Measurements from ENCODE around the gene MAMLD1.

The MAMLD1 gene

DNA sequence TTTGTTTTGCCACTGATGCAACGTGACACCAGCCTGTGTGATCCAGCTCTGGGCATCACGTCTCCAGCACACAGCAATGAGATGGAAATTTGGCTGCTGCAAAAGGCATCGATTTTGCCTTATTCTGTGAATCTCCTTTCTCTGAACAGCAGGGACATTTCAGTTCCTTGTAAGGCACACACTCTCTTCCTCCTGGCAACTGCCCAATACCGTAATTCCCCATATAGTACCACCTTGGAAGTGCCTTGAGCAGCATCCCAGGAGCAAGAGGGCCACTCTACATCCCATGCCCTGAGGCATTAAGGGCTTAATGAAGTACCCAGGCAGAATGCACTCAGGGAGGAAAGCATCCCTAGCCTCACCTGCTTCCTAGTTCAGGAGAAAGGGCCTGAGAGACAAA lies 10.5 kb upstream of the MAMLD1 start:
- DNase-seq (ENCODE audit: low read depth) = no peak

DNA sequence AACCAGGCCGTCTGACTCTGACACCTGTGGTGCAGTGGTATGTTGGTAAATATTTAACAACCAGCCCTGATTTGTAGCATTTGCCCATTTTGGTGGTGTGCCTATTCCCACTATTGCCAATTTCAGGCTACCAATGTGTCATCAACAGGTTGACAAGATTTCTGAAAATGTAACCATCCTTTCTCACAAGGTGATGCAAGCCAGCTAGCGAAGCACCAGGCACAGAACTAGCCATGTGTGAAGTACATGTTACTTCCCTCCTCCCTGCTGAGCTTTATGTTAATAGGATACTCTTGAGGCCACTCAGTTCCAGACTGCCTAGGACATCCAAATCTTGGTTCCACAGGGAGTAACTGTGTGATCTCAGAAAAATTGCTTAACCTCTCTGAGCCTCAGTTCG lies 7.2 kb upstream of the MAMLD1 start:
- no peak for DNase-seq (ENCODE audit: low read depth)

DNA sequence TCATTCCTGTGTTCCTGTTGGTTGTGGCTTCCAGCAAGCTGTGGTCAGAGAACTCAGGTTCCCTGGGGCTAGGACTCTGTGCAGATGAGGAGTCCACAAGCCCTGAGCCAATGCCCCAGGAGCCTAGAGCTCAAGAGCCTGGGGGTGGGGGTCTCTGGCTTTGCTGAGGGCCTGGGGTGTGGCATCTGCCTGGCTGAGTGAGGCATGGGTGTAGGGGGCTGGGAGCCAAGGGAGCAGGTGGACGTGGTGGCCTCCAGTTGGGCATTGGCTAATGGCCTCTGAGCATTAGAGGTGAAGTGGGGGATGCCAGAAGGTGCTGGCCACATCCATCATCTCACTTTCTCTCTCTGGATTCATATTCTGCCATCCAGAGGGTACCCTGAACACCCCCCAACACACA lies 5.3 kb upstream of the MAMLD1 start:
- DNase-seq (ENCODE audit: low read depth) = no peak

DNA sequence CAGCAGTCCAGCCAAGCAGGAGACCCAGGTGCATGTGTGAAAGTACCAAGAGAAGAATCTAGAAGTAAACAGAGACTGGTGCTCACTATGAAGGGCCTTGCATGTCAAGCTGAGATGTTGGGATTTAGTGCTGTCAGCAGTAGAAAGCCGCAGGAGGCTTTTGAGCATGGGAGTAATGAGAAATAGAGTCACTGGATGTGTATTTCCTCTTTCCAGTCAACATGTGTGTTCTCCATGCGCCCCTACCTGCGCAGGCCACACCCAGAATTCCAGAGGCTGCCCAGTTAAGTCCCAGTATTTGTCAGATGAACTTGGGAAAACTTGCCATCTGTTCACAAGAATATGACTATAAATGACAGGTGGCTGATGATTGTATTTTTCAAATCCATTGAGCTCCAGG lies 4.5 kb upstream of the MAMLD1 start:
- no peak for DNase-seq (ENCODE audit: low read depth)

DNA sequence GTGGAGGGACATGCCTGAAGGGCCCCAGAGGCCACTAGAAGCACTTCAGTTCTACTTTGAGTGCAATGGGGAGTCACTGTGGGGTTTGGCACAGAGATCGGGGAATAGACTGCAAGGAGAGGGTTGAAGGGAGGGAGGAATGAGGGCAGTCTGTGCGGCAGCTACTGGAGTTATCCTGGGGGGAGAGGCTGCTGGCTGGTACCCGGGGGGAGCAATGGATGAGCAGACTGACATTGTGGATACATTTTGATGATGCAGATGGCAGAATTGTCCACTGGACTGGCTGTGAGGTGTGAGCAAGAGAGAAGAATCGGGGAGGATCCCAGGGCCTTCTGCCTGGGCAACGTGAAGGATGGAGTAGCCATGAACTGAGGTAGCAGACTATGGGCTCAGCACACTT lies 2.8 kb upstream of the MAMLD1 start:
- no peak for DNase-seq (ENCODE audit: low read depth)

DNA sequence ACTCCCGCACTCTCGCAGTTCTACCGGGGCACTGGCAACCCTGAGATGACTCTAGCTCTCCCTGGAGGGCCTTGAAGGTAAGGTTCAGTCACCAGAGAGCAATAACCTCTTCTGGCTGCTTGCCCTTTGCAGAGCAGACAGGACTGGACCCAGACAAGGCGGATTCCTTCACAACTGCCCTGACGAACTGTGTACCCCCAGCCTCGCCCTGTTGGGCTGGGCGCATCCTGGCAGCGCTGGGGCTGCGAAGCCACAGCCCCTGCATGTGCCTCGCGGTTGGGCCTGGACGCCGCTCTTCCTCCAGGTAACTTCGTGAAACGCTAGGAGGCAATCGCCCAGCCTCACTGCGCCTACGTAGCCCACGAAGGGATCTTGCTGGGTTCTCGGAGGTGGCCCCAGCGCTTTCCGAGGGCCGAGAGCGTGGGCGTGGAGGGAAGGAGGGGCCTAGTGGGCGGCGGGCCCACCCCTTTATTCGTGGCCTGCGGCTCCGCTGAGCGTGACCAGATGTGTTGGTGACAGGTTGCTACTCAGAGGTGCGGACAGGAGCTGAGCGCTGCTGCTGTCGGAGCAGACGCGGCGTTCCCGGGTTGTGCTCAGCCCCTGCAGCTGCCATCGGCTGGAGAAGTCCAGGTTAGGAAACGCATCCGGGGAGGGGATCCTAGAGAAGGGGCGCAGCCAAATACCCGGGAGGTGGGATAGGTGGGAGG lies 1.9 kb upstream of the MAMLD1 start:
- no peak for DNase-seq (ENCODE audit: low read depth)

DNA sequence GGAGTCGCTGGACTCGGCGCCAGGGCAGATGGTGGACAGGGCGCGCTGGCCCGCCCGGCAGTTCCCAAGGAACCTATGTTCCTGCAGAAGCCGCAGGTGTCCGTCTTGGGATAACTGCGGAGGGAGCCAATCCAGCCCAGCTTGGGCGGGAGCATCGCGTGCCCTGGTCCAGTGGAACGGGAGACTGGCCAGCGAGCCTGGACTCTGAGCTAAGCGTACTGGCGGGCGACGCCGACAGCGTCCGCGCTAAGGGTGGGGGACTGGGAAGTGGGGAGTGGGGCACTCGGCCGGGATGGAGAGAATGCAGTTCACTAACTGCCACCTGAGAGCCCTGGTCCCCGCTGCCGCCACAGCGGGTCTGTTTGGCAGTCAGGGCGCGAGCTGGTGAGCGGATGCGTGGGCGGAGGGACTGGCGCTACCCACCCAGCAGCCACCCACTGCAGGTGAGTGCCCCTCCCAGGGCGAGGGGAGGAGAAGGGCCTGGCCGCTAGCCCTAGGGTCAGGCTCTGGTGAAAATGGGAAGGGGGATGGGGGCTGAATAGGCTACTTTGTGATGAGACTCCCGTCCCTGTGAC lies 1.3 kb upstream of the MAMLD1 start:
- no peak for DNase-seq (ENCODE audit: low read depth)

DNA sequence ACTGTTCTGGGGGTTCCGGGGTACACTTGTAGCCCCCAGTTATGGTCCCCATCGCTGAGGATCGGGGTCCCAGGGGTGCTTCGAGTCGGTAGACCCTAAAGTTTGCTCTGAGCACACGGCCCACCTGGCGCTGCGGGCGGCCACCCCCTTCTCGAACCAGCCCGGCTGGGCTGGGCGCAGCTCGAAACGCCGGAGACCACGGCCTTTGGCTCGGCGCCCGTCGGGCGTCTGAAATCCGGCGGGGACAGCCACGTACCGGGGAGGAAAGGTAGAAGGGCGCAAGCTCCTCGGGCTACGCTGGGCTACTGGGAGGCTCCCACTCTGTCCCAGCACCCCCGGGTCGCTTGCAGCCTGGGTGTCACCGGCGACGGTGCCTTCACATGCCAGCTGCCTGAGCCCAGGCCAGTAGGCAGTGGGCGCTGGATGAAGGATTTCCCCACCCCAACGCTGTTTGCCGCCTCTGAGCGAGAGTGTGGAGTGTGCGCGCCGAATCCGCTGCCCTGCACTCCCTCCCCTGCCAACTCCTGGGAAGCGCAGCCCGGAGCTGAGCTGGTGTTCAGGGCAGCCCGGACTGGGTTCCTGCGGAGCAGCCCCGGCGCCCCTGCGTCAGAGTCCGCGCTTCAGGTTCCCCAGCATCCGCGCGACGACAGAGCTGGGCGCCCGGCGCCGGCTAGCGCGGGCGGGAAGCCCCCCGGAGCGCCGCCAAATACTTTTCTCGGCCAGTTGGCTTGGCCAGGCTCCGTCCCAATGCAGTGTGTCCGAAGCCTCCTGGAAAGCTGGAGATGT lies 637 bp downstream of the MAMLD1 start:
- no peak for DNase-seq (ENCODE audit: low read depth)

DNA sequence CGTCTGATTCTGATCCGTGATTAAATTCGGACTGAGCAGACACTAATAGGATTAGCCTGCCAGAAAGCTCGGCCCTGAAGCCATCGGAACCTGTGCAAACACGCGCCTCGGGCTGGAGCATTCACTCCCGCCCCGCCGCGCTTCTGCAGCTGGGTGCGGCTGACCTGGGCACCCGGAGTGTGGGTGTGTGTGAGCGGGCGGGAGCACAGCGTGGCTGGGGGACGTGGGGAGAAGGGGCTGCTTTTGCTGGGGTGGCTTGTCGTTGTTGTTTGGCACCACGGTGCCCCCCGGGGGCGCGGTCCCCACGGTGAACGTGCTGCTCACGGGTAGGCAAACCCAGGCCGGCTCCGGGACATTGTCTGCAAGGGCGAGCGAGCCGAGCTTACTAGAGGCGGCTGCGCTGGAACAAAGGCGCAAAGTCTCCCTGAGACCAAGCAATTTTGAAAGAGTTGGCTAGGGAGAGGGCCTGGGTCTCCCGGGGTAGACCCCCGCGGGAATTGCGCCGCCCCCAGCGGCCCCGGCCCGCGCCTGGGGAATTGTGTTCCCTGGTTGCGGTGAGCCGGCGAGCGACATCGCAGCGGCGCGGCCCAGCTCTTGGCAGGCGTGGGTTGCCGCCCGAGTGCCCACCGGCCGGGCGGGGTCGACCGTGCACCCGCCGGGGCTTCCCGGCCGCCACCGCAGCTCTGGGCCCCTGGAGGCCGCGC lies 1.4 kb downstream of the MAMLD1 start:
- DNase-seq (ENCODE audit: low read depth) = no peak

DNA sequence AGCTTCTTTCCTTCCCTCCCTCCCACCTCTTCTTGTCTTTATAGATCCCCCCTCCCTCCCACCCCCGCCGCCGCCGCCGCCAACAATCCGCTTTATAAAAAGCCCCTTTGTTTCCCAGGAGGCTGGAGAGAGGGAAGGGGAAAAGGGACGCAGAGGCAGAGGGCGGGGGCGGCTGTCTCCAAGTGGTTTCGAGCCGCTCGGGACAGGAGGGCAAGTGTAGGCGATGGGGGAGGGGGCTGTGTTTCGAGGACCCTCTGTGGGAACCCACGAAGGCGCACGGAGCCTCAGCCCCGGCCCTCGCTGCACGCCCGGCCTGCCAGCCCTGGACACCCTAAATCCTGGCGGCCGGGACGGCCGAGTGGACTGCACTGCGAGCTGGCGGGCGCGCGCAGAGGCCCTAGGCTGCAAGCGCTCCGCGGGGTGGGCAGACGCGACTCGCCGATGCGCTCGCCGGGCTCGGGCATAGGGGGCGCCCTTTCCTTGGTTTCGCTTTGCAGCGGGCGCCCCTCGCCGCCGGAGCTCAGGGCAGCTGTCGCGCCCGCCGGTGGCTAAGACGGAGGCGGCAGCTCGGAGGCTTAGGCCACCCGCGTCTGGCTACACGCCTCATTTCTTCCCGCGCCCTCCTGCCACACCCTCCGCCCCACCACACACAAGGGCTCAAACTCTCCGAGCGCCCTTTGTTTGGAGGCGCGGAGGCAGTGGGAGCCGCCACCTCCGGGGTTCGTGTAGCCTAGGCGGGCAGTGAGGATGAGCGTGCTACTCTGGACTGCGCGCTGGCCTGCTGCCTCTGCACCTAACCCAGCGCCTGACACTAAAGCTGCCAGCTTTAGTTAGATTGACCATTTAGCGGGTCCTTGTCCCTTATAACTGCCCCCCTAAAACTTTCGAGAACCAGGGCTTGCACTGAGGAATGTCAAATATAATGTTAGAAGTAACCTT lies 2.2 kb downstream of the MAMLD1 start:
- peak; percentile 45 for DNase-seq (ENCODE audit: low read depth)

DNA sequence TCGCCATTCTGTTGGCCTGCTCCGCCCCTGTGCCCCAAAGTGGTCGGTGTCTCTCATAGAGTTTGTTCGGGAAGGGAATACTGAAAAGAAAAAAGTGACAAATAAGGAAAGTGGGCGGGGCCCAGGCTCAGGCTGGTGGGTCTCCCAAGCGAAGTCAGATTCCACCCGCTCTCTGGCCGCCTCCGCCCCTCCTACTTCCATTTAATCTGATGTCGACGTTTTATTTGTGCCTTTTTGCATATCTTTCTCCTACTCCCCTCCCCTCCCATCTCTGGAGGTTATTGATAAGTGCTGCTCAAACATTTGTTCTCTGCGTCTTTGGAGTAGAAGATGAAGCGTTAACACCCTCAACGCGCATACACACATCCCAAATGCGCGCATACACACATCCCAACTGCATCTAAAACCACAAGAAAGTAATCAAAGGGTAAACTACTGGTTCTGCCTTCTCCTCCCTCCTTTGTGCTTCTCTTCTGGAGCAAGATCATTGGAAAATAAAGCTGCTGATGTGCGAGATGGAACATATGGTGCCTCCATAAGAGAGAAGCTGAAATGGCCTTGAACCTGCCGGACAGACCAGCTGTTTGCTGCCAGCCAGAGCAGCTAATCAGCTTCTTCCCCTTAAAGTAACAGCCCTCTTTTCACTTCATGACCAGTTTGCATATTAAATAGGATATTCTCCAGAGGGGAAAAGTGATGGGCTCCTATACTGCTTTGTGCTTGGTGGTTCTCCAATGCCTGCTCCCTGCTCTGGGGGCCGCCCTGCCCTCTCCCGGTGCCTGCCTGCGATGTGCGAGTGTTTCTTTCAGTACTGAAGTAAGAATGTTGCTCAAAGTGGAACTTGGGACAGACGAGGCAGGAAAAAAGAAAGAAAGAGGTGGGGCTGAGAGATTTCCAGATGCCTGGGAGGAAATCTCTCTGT lies 3.1 kb downstream of the MAMLD1 start:
- no peak for DNase-seq (ENCODE audit: low read depth)

DNA sequence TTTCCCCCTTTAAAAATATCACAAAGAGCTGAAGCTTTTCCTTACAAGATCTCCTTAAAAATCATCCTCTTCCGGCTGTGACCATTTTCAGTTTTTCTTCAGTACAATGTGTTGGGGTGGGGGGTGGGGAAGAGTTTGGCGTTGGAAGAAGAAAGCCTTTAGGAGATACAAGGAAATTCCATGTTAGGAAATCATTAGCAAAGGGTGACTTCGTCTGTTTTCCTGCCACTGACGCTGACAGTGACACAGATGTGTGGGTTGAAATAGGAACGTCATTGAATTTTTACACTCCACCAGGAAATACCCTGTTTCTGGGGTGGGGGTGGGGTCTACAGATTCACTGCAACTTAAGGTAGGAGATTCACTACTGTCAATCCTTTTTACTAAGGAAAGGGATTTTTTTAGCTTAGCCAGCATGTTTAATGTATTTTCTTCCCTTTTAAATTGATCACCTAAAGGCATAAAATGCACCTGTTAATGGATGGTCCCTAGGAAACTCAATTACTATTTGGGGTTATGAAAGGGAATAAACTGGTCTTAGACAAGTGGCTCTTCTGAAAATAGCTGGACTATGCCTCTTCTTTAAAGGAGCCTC lies 3.9 kb downstream of the MAMLD1 start:
- DNase-seq (ENCODE audit: low read depth) = no peak

DNA sequence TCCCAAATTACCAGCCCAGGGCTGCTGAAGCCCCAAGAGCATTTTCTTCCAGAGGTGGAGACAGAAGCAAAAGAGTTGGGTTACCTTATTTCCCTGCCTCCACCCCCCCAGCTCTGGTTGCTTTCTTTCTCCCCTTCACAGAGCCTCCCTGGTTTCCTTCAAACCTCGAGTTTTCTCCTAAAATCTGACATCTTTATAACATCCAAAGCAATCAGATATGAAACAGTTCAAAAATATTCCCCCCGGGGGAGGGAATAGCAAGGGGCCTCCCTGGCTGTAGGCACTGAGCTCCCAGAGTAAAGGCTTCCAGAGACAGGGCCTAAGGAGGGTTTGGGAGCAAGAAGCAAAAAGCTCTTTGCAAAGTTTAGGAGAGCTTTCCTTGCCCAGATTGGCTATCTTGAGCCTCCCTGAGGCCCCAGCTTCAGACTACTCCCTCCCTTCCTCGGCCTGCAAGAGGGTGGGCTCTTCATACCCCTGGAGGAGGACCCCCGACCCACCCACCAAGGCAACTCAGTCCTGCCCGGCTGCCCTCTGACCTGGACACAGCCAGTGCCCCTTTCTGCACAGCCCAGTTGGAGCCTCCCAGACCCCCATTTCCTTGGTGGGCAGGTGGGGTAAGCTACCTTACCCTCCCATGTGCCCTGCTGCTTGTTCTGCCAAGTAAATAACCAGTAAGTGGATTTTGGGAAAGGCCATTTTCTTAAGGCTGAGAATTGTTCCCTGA lies 7.6 kb downstream of the MAMLD1 start:
- no peak for DNase-seq (ENCODE audit: low read depth)

DNA sequence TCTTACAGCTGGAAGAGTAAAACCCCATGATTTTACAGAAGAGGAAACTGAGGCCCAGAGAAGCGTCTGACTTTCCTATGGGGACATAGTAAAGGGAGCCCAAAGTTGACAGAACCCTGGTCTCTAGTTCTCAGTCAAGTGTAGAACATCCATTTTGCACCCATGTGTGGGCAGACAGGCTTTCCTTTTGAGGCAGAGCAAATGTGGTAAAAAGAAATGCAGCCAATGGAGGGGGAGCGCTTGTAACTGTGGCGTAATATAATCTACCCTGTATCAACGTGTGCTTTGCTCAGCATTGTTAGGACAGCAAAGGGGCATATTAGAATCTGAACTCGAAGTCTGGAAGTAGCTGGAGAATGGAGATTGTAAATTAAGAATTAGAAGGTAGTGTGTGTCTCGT lies 8.8 kb downstream of the MAMLD1 start:
- no peak for DNase-seq (ENCODE audit: low read depth)

DNA sequence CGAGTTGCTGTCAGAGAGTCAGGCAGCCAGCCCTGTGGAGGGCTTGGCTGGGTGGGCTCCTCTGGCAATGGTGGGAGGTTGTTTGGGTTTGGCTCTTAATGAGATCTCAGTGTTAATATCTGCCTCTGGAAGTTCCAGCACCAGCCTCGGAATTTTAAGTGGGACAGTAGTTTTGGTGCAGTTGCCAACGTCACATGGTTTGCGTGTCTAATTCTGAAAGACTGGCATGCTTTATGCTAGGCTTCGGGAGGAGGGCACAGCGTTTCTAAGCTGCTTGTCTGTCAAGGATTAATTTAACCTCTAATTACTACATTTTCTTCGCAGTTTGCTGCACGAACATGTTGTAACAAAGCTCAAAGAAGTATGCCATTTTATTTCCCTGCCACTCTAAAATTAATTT lies 9.2 kb downstream of the MAMLD1 start:
- no peak for DNase-seq (ENCODE audit: low read depth)

DNA sequence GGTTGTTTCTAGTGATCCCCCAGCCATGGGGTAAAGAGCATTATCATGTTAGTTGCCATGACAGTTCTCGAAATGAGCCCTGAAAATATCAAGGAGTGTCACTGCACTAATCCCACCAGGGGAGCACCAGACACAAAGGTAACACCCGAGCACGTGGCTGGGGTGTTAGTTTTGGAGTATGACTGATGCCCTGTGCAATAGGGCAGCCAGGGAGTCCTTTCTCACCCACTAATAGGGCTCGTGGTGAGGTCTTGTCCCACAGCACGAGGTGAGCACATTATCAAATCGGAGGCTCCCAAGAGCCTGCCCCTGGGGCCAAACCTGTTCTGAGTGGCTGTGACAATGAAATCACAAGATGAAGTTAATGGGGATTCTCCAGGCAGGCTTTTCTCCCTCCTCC lies 9.6 kb downstream of the MAMLD1 start:
- no peak for DNase-seq (ENCODE audit: low read depth)

DNA sequence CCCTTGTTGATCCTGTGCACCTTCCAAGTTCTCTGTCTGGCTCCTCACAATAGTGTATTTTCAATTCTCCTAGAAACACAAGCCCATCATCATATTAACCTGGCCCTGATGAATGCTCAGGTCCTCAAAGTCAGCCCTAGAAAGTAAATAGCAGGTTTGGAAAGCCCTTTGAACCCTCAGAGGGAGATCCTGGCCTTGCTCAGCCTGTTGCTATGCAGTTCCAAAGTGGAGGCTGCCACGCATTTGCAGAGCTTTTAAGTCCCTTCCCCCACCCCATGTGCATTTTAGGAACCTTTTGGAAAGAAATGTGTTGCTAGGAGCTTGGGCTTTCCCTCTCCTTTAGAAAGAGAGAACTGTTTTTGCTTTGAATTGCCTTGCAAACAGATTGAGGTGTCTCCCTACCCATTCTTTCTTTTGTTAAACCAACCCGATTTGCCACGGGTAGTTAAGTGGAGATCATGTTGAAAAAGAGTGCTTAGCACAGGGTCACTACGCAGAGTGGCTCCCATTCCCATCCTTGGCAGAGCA lies 12.2 kb downstream of the MAMLD1 start:
- no peak for DNase-seq (ENCODE audit: low read depth)

DNA sequence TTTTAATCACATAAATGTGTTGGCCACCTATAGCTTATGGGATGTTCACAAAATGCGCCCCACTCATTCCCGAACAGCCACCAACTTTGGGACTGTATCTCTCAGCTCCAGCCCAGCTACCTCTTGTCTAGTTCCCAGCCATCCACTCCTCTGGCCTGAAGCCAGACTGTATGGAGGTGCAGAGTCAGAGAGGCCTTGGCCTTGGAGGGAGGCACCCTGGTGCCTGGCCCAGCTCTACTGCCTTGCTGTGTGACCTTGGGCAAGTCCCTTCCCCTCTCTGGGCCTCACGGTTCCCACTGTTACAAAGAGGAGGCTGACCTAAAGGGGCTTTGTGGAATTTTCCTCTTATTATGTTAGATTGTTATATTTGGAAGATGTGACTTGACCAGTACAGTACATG lies 13.9 kb downstream of the MAMLD1 start:
- no peak for DNase-seq (ENCODE audit: low read depth)

DNA sequence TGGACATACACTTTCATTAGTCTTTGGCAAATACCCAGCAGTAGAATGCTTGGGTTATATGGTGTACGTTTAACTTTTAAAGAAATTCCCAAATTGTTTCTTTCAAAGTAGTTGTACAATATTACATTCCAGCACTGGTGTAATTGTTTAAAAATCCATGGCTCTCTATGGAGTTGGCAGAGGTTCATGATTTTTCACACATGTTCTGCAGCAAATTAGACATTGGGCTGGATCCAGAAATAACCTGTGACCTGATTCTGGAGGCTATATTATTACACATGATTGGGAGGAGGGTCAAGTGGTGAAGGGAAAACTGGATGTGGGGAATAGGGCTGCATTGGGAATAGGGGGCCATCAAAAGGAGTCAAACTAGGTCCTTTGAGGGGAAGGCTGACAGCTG lies 41.9 kb downstream of the MAMLD1 start:
- DNase-seq (ENCODE audit: low read depth) = no peak

Data from activated T-cell treated with anti-CD3 and anti-CD28 coated beads for 1 hour (primary cell).